OCI-LY1 (cell line): ENCODE measurements around the gene TMEM44.

Experiments
- H2AFZ ChIP-seq: fragments of 200-600 bp; sonication (generic), shearing (Covaris generic); 2 replicates; pipeline ENCODE4 v1.6.0; 2014; ENCODE audit warnings: antibody characterized with exemption, mild to moderate bottlenecking, low read length
- H3F3A ChIP-seq: fragments of 200-600 bp; sonication (generic), shearing (Covaris generic); 2 replicates; pipeline ENCODE4 v1.6.0; 2014; ENCODE audit warnings: mild to moderate bottlenecking, antibody characterized with exemption, low read length, moderate library complexity; ENCODE audit not compliant: insufficient read depth
- H3K27ac ChIP-seq: fragments of 200-600 bp; sonication (generic); 2 replicates; pipeline ENCODE4 v1.5.1; 2014; ENCODE audit warnings: low read length, mixed run types, mild to moderate bottlenecking, low read depth; ENCODE audit not compliant: poor library complexity, severe bottlenecking
- H3K27me3 ChIP-seq: fragments of 200-600 bp; sonication (generic); 2 replicates; pipeline ENCODE4 v1.6.0; 2014; ENCODE audit warnings: antibody characterized with exemption, mild to moderate bottlenecking, low read length, moderate library complexity; ENCODE audit not compliant: insufficient read depth
- H3K36me3 ChIP-seq: fragments of 200-600 bp; sonication (generic); 2 replicates; pipeline ENCODE4 v1.6.1; 2014; ENCODE audit warnings: mild to moderate bottlenecking, antibody characterized with exemption, low read length, moderate library complexity, mixed read lengths; ENCODE audit not compliant: insufficient read depth
- H3K4me1 ChIP-seq: fragments of 200-600 bp; sonication (generic); 2 replicates; pipeline ENCODE4 v1.5.1; 2014; ENCODE audit warnings: mild to moderate bottlenecking, low read length, moderate library complexity; ENCODE audit not compliant: insufficient read depth, severe bottlenecking
- H3K4me2 ChIP-seq: fragments of 200-600 bp; sonication (generic), shearing (Covaris generic); 2 replicates; pipeline ENCODE4 v1.6.1; 2014; ENCODE audit warnings: low read length
- H3K4me3 ChIP-seq: fragments of 200-600 bp; sonication (generic); 2 replicates; pipeline ENCODE4 v1.5.1; 2014; ENCODE audit warnings: low read length, low read depth, mild to moderate bottlenecking, mixed read lengths; ENCODE audit not compliant: poor library complexity, severe bottlenecking
- H3K79me2 ChIP-seq: fragments of 200-600 bp; shearing (Covaris generic); 2 replicates; pipeline ENCODE4 v1.6.1; 2016; ENCODE audit warnings: mixed run types, low read length, mixed read lengths; ENCODE audit not compliant: insufficient read depth
- H3K9ac ChIP-seq: fragments of 200-600 bp; sonication (generic), shearing (Covaris generic); 2 replicates; pipeline ENCODE4 v1.6.1; 2014; ENCODE audit warnings: mild to moderate bottlenecking, low read length, mixed read lengths
- H3K9me2 ChIP-seq: fragments of 200-600 bp; sonication (generic), shearing (Covaris generic); 2 replicates; pipeline ENCODE4 v1.6.1; 2014; ENCODE audit warnings: low read depth, mild to moderate bottlenecking, low read length, mixed read lengths
- H3K9me3 ChIP-seq: fragments of 200-600 bp; shearing (Covaris generic); 2 replicates; pipeline ENCODE4 v1.6.1; 2014; ENCODE audit warnings: low read length, mixed read lengths
- H4K20me1 ChIP-seq: fragments of 200-600 bp; sonication (generic), shearing (Covaris generic); 2 replicates; pipeline ENCODE4 v1.6.0; 2016; ENCODE audit warnings: mild to moderate bottlenecking, low read length; ENCODE audit not compliant: insufficient read depth
- CTCF ChIP-seq: fragments of 200-600 bp; sonication (generic), shearing (Covaris generic); IDR thresholded peaks from 2 replicates; pipeline ENCODE4 v1.5.1; 2017; ENCODE audit warnings: mild to moderate bottlenecking, antibody characterized with exemption, low read length, moderate library complexity, mixed read lengths
- EZH2 ChIP-seq: fragments of 200-600 bp; sonication (generic), shearing (Covaris generic); IDR thresholded peaks from 2 replicates; pipeline ENCODE4 v1.8.0; 2017; ENCODE audit warnings: borderline replicate concordance, mixed run types, mild to moderate bottlenecking, antibody characterized with exemption, low read length, moderate library complexity, mixed read lengths

TMEM44 gene

GRCh38 chr3:194621947-194622346 is 11.3 kb downstream of the TMEM44 start:
- H3K36me3 ChIP-seq: peaks cover 14% of the 10 kb centered on the region
- peak overlapping the region; percentile 64 for H3K27ac ChIP-seq
- TF ChIP-seq CTCF: no peak
- no peak for TF ChIP-seq EZH2
- no peak overlapping the region for H3K4me2 ChIP-seq
- no peak overlapping the region for H3K9ac ChIP-seq
- H2AFZ ChIP-seq: no peak overlapping the region
- H3K79me2 ChIP-seq: no peaks in the 10 kb centered on the region
- H3K4me3 ChIP-seq: no peak overlapping the region
- H3K9me3 ChIP-seq: no peaks in the 10 kb centered on the region
- H3K9me2 ChIP-seq: no peaks in the 10 kb centered on the region
- no peaks in the 10 kb centered on the region for H3K27me3 ChIP-seq
- H3F3A ChIP-seq: no peaks in the 10 kb centered on the region
- H3K4me1 ChIP-seq: peaks cover 10% of the 10 kb centered on the region
- H4K20me1 ChIP-seq: no peaks in the 10 kb centered on the region

- TF ChIP-seq CTCF: no peak
- no peak for TF ChIP-seq EZH2
- peaks cover 5% of the 10 kb centered on the region; the same call in 1 of the 2 replicates for H3K36me3 ChIP-seq
- no peak overlapping the region for H3K9ac ChIP-seq
Measured at GRCh38 chr3:194620196-194620595, 13.0 kb downstream of the TMEM44 start.

GRCh38 chr3:194619741-194620140 is 13.5 kb downstream of the TMEM44 start:
- H4K20me1 ChIP-seq: no peaks in the 10 kb centered on the region
- H3K9me3 ChIP-seq: no peaks in the 10 kb centered on the region
- no peak overlapping the region for H3K4me3 ChIP-seq
- H3K4me1 ChIP-seq: peaks cover 10% of the 10 kb centered on the region
- peaks cover 5% of the 10 kb centered on the region; the same call in 1 of the 2 replicates for H3K36me3 ChIP-seq
- no peak for TF ChIP-seq EZH2
- no peak for TF ChIP-seq CTCF
- H3K27me3 ChIP-seq: no peaks in the 10 kb centered on the region
- no peak overlapping the region for H3K4me2 ChIP-seq
- no peak overlapping the region for H2AFZ ChIP-seq
- no peak overlapping the region for H3K27ac ChIP-seq
- no peaks in the 10 kb centered on the region for H3K79me2 ChIP-seq
- H3K9ac ChIP-seq: no peak overlapping the region
- H3K9me2 ChIP-seq: no peaks in the 10 kb centered on the region
- no peaks in the 10 kb centered on the region for H3F3A ChIP-seq

More at GRCh38 chr3:194620196-194620595, 13.0 kb downstream of the TMEM44 start:
- no peak overlapping the region for H2AFZ ChIP-seq
- no peak overlapping the region for H3K4me3 ChIP-seq
- peak overlapping the region; percentile 10 for H3K27ac ChIP-seq
- peaks cover 10% of the 10 kb centered on the region for H3K4me1 ChIP-seq
- no peaks in the 10 kb centered on the region for H3K27me3 ChIP-seq
- H3F3A ChIP-seq: no peaks in the 10 kb centered on the region
- H3K4me2 ChIP-seq: no peak overlapping the region
- no peaks in the 10 kb centered on the region for H3K9me2 ChIP-seq
- no peaks in the 10 kb centered on the region for H3K9me3 ChIP-seq
- no peaks in the 10 kb centered on the region for H3K79me2 ChIP-seq
- no peaks in the 10 kb centered on the region for H4K20me1 ChIP-seq
